Inferior parietal cortex (tissue), 1 donor: Measurements from ENCODE around the gene TCF20.

Source experiments
- DNase-seq: peaks from one replicate; pipeline ENCODE4 v3.0.0-alpha.2; 2016; ENCODE audit errors: extremely low spot score

Gene TCF20

DNA sequence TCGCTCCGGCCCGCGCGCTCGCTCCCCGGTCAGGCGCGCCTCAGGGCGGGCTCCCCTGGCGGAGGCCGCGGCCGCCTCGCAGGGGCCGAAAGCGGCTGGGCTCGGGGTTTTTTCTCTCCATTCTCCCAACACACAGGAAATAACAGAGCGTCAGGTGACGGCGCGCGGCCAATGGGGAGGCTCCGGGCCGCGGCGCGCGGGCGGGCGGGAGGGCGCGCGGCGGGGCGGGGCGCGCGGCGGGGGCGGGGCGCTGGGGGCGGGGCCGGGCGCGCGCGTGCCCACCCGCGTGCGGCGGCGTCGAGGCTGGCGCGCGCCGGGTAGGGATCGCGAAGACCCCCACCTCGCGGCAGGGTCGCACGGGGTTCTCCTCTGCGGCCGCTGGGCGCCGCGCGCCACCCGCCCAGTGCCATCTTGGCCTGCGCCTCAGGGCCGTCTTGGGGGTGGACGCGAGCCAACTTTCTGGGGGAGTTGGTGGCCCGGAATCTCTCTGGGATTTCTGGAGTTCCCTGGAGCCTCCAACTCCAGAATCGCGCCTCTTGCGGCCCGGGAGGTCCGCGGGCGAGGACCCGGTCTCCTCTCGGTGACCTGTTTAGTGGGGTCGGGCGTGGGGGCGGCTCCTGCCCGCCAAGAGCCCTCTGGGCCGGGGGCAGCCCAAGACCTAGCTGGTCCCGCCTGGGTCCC, at the start of gene TCF20:
Gene TCF20, minus strand, starts transcription at position 144 of the 681 bp plus-strand sequence. CDS start 55,348 bp downstream, outside the sequence.
- peak; percentile 81 for DNase-seq

DNA sequence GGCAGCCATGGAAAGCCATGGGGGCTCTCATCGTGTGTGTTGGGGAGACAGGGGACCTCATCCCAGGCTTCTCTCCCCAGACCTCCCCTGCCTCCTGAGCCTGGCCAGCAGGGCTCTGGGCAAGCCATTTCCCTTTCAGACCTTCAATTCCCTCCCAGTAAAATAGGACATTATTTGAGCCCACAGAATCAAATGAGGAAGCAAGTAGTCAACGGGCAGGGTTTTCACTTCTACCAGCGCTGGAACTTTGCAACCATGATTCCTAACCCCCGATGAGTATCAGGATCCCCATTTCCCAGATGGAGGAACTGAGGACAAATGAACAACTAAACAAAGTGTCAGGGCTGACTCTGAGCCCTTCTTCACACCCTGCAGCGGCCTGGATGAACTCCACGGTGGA, 48.9 kb upstream of the TCF20 start:
- no peak for DNase-seq

DNA sequence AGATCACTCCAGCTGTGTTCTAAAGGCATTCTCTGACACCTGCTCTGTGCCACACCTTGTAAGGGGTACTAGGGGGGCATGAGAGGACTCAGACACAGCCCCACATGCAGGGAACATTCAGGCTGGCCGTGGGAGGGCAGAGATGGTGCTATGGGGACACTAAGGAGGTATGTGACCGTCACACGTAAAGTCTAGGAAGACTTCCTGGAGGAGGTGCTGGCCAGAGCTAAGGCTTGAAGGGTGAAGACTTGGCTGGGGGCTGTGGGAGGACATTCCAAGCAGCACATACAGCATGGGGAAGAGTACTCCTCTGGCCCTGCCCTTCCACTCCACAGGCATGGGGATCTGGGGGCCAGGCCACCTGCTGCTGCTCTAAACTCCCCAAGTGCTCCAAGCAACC, 48.5 kb upstream of the TCF20 start:
- no peak for DNase-seq

DNA sequence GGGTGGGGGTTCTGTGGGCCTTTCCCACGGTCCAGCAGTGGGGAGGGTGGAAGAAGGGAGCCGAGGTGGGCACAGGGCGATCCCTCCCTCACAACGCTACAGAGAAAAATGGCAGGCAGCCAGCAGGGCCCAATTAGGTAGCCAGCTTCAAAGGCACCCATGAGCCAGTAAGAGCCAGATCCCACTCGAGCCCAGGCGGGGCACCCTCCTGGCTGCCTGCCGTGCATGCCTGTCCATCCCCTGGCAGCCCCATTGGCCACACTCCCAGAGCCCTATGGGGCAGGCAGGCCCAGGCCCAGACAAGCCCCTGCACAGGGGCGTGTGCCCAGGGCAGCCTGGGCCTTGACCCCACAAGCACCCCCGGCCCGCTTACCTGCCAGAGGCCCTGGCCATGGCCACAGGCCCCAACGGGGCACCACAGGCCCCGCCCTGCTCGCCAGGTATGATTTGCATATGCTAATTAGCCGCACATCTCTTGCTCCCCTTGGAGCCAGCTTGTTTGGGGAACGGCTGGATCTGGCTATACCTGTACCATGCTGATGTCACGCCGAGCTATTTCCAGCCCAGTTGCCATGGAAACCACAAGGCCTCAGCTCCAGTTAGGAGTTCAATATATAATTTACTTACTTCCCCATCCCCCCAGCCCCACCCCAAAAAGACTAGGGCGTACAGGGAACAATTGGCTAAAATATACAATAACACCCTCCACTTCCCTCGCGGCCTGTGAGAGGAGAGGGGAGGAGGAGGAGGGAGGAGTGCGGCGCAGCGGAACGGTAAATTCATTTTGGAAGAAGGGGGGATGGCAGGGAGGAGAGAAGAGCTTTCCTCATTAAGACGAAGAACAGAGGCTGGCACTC, 47.5 kb upstream of the TCF20 start:
- DNase-seq: peak; percentile 70

DNA sequence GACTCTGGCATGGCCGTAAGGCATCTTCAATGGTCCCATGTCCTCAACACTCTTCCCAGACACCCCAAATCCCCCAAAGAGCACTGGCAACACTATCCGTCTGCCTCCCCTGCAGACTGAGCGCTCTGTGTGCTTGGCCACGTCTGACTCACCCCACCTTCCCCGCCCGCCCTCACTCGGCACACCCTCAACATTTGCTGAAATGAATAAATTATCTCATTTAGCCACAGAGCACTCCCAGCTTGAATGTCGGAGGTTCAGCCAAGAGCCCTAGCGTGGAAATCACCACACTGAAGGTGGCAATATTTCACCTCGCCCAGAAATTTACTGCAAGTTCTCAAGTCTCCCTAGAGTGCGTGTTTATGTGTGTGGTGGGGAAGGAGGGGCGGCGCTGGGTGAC, 46.6 kb upstream of the TCF20 start:
- DNase-seq: peak; percentile 35

DNA sequence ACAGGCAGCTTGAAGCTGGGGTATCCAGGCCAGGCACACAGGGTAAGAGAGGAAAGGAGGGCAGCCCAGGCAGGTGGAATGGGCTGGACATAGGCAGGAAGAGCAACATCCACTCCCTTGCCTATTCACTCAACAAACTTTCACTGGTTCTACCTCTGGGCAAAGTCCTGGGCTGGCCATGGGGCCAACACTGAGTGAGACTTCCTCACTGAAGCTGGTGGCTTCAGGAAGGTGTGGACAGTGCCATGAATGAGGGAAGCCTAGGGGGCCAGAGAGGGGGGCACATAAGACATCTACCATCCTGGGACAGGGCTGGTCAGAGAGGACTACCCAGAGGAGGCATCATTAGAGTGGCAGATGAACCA, 44.9 kb upstream of the TCF20 start:
- DNase-seq: no peak

DNA sequence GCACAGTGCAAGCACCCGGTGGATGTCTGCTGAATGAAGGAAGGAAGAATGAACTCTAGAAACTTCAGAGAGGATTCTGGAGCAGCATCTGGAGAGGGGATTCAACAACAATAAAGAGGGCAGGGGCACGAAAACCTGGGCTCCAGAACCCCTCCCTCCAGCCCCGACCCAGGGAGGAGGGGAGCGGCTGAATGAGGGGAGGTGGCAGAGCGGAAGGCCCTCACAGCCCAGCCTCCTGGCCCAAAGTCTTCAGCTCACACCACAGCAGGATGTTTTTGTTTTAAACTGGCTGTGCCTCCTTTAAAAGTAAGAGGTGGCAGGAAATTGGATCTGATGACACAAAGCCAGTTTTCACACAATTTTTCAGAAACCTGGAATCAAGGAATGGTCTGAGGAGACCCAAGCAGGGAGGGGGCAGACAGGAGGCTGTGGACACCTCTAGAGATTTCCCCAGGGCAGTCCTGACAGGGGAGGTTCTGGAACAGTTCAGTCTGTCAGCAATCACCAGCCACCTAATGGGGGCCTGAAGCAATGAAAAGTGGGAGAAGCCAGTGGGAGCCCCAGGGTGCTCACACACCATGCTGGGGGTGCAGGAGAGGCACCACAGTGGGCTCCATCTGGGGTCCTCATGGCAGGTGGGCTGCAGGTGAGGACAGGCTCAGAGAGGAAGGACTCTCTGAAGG, 44.4 kb upstream of the TCF20 start:
- no peak for DNase-seq

DNA sequence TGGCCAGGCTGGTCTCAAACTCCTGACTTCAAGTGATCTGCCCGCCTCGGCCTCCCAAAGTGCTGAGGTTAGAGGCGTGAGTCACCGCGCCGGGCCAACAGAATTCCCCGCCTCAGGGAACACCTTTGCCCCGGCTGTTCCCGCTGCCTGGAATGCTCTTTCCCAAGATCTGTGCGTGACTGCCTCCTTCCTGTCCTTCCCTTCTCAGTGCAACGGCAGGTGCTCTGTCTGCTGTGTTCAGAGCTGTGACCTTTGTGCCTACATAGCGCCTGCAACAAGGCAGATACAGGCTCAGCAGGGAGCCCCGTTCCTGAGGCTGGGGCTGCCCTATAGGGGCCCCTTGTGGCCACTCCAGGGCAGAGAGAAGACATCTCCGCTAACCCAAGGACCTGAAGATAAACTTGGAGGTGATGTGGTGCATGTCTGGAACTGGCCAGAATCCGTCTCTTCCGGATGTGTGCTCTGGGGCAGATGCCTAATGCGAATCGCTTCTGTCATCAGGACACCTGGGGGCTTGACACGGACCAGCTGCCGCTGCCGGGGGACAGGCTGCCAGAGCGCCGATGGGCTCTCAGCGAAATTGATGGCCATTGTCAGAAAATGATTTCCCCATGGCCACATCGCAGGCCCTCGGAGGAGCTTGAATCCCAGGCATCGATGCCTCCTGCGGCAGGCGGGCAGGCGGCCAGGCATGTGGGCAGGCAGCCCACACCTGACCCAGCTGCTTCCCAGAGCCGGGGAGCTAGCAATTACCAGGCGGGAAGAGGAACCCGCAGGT, 43.5 kb upstream of the TCF20 start:
- no peak for DNase-seq

DNA sequence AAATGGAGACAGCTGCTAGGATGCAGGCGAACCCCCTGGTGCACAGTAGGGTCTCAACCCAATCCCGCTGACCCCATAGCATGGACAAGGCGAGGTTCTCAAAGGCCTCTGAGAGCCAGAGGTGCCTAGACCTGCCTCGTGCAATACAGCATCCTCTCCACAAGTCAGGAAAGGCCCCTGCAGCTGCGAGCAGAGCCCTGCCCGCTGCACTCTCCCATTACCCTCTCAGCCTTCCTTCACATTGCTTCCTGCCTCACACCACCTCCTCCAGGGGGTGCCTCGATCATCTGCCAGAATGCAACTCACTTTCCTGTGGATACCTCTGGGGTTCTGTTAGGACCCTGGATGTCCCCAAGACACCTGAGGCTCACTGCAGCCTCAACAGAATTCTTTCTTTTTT, 42.8 kb upstream of the TCF20 start:
- DNase-seq: no peak

DNA sequence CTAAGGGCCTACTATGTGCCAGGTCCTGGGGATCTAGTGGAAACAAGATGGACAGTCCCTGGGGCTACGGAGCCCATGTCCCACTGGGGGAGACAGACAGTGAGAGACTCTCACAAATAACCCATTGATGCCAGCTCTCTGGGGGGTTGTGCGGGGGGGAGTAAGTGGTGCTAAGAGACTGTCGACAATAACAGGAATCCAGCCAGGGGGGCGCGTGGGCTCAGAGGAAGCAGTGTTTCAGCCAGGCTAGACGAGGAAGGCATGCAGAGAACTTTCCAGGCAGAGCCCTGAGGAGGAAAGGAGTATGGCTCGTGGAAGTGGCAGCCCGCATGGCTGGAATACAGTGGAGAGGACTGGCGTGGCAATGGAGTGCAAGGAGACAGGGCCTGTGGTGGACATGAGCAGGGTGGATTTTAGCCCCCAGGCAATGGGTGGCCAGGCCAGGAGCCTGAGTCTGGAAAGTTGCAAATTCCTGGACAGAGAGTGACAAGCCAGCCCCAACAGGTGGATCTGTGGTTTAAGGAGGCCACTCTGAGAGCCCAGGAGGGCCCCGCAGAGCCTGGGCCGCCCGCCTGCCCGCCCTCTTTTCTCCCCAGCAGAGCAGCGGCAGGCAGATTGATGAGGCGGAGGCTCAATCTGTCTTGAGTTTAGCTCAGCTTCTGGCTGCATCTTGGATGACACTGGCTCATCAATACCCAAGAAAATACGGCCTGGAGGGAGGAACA, 40.0 kb upstream of the TCF20 start:
- DNase-seq: no peak

DNA sequence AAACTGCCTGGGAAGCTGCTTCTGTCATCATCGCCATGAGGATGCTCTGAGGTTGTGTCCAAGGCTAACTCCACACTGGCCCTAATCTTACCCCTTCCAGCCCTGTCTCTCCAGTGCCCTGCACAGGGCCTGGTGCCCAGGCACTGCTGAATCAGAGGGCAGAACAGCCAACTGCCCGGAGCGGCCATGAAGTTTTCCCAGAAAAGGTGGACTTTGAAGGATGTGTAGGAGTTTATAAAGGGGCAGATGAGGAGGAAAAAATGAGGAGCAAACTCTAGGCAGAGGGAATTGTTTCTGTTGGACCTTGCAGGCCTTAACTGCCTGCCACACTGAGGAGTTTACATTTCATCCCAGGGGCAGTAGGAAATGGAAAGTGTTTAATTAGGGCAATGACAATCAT, 39.4 kb upstream of the TCF20 start:
- DNase-seq: no peak

DNA sequence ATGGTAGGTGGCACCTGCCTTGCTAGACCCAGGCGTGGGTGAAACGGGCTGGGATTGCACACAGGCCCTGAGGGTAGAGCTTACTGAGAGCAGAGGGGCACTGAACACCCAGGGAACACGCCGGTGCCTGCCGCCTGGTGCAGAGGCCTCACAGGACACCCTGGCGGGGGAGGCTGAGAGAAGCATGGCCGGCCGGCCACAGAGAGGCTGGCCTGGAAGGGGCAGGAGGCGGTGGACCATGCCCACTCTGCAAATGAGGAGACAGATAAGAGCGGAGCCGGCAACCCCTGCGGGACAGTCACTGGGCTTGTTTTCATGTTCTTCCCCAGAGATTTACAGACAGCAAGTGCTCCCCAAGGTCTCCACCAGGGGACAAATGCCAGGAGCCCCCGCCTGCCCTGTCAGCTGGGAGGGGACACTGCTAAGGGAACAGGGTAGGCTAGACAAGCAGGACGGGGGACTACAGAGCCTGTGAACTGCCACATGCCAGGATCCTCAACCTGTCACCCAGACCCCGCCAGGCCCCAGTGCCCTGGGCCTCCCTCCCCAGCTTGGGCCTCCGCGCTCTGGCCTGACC, 38.5 kb upstream of the TCF20 start:
- DNase-seq: no peak

DNA sequence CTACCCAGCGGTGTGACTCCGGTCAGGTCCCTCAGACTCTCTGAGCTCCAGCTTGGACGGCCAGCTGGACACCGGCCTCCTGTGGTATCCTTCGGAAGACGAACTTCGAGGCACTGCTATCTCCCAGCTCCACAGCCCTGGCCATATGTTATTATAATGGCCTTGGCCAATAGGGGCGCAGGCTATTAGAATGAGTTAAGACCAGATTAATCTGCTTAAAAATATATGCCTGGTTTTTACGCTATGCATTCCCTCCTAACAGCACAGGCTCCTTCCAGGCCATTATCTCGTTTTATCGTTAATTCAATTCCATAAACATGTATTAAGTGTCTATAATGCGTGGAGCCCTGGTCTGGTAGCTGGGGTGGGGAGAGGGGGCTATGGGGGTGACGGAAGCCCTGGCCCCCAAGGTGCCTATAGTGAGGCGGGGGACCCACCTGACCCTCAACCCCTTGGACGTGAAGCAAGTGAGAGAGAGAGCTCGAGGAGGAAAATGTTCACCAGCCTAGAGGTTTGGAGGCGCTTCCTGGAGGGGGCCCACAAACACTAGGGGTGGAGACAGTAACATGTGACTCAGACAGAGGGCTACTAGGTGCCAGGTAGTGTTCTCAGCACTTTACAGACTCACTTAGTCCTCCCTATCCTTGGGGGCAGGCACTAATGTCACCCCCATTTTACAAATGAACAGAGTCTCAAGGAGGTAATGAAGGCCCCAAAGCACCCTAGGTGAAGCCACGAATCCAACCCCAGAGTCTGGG, 37.5 kb upstream of the TCF20 start:
- DNase-seq: no peak

DNA sequence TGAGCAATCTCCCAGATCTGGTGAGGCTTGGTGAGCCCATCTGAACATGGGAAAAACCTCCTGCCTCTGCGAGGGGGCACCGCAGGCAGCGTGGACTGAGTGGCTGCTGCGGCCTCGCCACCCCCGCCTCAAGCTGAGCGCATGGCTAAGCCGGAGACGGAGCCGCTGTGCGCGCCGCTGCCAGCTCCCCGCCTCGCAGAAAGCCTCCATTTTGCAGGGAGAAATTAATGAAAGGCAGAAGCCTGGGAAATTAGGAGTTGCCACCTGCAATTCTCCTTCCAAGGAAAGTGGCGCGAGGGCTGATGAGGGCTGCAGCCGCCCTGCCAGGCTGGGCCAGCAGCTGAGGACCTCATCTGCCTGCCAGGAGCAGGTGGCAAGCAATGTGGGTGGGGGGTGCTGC, 35.6 kb upstream of the TCF20 start:
- no peak for DNase-seq

DNA sequence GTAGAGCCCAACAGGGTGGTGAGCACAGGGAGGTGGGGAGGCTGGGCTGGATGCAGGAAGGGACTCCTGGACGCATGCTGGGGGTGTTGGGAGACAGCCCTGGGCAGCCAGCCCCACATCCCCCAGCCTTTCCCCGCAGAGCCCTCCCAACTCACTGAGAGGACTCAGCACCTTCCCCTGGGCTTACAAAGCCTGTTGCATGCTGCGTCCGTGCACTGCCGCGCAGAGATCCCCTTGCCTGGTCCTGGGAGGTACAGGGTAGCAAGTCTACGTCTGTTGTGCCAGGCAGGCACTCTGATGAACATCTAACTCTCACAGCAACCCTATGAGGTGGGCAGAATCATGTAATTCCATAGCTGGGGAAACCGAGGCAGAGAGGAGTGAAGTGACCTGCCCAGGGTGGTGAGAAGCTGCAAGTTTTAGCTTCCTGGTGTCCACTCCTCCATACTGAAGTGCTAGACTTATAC, 33.9 kb upstream of the TCF20 start:
- no peak for DNase-seq

DNA sequence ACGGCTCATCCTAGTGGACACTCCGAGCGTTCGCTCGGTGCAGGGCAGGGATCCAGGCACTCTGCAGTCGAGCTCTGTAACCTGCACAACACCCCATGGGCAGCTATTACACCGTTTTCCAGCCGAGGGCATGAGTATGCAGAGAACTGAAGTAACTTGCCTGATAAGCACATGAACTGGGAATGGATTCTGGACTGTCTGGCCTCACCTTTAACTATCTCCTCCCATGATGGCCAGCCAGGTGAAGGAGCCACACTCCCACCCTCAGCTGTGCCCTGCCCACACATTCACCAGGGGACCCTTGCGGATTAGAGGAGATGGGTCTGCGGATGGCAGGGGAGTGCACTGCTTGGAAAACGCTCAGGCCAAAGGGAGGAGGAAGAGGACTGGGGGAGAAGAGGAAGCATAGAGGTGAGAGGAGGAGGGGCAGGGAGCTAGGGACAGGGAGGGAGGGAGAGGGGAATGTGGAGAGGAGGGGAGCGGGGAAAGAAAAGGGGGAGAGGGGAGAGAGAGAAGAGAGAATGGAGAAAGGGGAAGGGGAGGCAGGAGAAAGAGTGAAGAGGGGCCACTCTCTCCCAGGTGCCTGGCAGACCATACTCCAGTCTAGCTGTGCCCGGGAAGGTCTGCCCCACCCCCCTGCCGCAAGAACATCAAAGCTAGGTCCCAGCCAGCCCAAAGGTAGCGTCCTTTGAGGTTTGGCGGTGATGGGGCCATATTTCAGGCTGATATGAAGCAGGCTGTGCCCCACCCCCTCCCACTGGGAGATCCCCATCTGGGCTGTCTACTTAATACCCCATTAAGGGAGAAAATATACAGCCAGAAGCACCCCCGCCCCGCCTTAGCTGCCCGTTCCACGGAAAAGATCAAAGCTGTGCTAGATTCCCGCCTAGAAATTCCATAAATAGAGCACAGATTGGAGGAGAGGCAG, 33.2 kb upstream of the TCF20 start:
- DNase-seq: no peak

DNA sequence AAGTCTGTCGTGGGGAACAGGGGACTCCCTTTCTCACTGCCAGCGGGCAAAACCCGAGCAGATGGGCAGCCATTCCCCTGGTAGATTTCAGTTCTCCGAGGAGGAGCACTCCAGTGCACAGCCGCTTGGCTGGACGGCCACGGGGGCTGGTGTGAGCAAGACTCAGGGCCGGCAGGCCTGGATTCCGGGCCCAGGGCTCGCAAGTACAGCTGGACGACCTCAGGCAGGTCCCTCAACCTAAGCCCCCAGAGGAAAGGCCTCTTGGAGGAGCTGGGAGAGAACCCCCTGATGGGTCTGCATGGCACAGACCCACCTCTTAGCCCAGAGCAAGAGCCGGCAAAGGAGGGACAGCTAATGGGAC, 31.3 kb upstream of the TCF20 start:
- no peak for DNase-seq

DNA sequence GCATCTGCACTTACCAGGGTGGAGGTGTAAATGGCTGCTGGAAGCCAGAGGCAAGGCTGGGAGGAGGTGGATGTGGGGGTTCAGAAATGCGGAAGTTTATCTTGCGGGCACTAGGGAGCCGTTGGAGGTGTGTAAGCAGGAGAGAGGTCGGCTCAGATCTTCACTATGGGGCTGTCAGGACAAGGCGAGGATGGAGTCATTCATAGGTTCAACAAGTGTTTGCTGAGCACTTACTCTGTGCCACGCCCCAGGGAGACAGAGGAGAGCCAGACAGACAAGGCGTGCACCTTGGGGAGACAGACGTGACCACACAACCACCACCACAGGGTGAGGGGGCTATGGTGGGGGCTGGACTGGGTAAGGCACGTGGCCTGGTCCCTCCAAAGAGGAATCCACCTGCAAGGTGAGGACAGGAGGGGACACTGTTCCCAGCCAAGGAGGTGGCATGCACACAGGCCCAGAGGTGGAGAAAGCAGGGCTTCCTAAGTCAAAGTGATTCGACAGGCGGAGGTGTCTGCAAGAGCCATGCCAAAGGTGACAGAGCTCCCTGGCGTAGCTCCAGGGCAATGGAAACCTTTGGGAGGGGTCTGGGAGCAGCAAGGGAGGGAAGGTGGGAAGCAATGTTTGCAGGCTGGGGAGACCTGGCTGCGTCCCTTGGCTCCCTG, 30.8 kb upstream of the TCF20 start:
- no peak for DNase-seq
